GM12892 (cell line): ENCODE results near the gene SH3BP5L.

Source experiments
- POLR2A ChIP-seq: IDR thresholded peaks from 2 replicates; pipeline ENCODE4 v1.6.1; 2011; ENCODE audit warnings: low read depth, low read length, control low read depth
- POLR2AphosphoS5 ChIP-seq: IDR thresholded peaks from 2 replicates; pipeline ENCODE4 v1.6.1; 2011; ENCODE audit warnings: low read depth, low read length, control low read depth
- TAF1 ChIP-seq: IDR thresholded peaks from 2 replicates; pipeline ENCODE4 v1.6.1; 2011; ENCODE audit warnings: low read depth, mild to moderate bottlenecking, control low read depth, low read length, borderline replicate concordance

DNA sequence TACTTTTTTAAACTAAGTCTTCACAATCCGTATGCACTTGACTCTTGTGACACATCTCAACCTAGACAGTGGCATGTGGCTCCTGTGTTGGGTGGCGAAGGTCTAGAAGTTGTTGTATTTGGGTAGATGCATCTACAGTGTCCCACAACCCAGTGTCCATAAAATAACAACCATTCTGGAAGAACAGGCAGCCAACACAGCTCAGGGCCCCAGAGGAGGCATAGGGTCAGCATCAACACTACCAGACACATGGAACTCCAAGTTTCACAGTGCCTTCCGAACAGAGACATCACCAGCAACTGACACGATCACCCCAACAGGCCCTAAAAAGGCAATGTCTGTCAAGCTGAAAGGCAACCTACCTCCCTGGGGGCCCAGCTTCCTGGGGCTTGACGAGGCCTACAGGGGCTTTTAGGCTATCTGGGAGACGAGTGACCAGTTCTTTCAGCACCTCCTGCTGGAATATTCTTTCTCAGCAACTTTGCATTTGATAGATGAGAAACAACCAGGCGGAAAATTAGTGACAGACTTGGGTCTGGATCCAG is 5.6 kb downstream of the SH3BP5L start:
- TF ChIP-seq POLR2A (no peak), POLR2AphosphoS5 (no peak), TAF1 (no peak)
